GM19043 (cell line): ENCODE results near the gene GDF11.

ENCODE experiments used
- ATAC-seq: cut with Tn5 transposase; IDR thresholded peaks from one replicate; pipeline ENCODE4 v1.9.1; 2021; ENCODE audit warnings: low read depth; ENCODE audit not compliant: unreplicated experiment

Gene GDF11

DNA sequence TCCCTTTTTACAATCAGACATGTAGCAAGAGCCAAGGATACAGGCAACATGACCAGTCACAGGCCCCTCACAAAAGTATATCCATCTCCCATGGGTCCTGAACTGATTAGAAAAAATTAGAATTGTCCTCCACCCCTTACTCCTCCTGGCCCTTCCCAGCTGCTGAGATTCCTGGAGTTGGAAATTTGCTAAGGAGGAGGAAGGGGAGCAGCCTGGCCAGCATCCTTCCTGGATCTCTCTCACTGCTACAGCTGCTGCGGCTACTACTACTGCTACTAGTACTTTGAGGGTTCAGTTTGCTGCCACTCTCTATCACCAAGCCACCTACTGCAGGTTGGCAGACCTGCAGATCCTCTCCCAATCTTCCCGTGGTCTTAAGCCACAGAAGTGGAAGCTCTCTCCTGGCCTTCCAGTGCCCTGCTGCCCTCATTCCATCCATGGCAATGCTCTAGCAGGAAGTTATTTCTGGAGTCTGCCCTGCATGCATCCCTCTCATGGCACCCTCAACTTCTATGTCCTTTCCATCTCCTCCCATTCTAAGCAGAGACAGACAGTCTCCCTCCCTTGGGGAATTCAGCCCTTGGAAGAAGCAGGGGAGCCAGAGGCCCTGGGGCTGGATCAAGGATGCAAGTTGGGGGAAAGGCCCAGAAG, 36.2 kb upstream of the GDF11 start:
- no peak for ATAC-seq

DNA sequence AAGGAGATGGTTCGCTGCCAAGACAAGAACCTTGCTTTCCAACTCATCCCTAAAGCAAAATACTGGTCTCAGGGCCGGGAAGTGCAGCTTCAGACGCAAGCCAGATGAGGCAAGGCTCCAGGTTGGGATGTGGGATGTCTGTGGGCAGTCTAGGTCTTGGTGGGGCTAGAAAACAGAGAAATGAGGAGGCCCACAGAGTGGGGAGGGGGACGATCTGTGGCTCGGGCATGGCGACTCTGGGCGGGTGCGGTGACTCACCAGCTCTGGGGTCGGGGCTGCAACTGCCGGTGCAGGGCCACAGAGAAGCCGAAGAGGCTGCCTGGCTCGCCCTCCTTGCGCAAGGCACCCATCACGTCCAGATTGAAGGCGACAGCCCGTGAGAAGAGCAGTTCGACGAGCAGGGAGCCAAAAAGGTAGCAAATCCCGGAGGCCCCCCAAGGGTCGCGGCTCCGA, 35.7 kb upstream of the GDF11 start:
- ATAC-seq = no peak

DNA sequence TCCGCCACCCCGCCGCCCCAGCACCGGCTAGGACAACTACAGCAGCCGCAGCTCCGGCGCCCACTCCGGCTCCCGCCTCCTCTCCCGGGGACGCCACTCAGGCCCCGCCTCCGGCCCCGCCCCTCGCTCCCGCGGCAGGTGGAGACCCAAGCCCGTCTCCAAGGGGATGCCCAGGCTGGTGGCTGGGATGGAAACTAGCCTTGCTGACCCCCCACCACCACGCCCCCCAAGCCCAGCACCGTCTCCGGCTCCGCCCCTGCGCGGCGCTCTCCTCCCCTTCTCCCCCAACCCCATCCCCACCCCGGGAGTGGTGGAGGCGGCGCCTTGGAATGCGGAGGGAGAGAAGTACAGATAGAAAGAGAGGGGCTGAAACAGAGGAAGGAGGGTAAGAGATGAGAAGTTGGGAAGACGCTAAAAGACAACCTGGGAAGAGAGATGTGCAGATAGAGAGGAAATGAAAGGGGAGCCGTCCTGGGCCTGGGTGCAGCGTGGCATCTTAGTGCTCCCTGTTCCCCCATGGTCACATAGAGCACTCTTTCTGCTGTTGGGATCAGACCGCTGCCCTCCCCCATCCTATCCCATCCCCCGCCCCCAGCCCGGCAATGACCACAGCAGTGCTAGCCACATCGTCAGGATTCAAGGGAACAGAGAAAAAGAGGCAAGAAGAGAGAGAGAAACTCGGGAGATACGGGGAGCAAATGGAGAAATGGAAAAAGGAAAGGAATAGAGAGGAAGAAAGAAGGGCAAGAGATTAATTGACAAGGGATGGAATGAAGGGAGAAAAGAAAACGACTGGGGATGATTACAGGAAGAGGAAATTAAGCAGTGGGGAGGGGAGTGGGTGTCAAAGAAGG, 34.9 kb upstream of the GDF11 start, which contains the start of gene ITGA7:
TSS of gene ITGA7 (minus strand) at position 64 of the 854 bp plus-strand sequence. CDS start 222 bp downstream, outside the sequence.
- ATAC-seq = peak; percentile 58

DNA sequence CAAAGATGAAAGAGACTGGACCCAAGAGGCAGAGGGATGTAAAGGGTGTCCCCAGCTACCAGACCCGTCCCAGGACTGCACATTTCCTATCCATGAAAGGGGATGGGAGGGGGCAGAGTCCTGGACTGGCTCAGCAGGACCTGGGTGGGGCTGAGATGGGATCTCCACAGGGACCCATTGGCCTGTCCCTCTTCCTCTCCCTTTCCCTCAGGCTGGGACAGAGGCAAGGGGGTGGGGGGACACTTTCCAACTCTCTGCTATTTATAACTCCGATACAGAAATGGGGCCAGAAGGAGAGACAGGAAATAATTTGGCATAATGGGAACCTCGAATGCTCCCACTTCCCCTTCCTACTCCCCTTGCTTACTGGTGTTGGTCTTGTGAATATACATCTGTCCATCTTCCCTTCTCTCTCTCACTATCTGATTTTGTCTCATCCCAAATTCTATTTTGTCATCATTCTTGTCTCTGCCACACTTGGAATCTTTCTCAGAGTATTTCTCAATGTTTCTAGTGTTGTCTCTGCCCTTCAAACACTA, 34.2 kb upstream of the GDF11 start:
- ATAC-seq = no peak

- ATAC-seq = no peak
Measured at GRCh38 chr12:55711786-55712553, 31.0 kb upstream of the GDF11 start.

- ATAC-seq = no peak
Measured at GRCh38 chr12:55712700-55713415, 30.1 kb upstream of the GDF11 start.

DNA sequence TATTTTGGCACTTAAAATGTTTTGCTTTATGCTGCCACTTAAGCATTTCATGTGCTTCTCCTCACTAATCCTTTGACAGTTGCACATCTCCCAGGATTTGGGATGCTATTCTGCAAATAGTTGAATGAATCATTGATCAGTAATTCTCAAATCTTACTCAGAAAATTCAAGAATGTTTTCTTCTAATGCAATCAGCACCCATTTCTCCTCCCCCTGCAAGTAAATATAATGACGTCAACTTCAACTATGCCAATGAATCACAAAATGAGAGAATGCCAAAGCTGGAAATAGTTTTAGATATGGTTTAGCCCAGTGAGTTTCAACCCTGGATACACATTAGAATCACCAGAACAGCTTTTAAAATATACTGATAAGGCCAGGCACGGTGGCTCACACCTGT, 29.2 kb upstream of the GDF11 start:
- no peak for ATAC-seq

DNA sequence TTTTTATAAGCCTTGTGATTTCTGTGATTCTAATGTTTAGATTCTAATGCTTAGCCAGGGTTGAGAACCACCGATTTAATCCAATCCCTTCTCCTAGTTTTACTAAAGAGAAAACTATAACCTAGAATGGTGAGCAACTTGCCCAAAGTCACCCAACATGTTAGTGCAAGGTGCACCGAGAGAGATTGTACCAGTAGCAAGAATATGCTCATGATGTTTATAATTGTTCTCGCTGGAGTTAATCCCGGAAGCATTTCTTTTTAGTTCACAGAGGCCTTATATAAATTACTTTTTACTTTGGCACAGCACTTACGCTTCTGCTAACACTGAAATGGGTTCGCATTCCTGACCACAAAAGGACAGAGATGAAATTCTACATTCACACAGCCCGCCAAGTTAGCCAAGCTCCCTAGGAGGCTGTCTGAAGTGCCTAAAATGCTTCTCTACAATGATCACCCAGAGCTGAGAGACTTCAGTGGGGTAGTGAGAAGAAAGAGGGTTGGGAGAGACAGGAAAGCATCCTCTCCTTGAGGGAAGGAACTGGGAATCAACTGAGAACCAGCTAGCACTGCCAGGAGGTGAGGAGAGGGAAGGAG, 27.7 kb upstream of the GDF11 start:
- no peak for ATAC-seq

DNA sequence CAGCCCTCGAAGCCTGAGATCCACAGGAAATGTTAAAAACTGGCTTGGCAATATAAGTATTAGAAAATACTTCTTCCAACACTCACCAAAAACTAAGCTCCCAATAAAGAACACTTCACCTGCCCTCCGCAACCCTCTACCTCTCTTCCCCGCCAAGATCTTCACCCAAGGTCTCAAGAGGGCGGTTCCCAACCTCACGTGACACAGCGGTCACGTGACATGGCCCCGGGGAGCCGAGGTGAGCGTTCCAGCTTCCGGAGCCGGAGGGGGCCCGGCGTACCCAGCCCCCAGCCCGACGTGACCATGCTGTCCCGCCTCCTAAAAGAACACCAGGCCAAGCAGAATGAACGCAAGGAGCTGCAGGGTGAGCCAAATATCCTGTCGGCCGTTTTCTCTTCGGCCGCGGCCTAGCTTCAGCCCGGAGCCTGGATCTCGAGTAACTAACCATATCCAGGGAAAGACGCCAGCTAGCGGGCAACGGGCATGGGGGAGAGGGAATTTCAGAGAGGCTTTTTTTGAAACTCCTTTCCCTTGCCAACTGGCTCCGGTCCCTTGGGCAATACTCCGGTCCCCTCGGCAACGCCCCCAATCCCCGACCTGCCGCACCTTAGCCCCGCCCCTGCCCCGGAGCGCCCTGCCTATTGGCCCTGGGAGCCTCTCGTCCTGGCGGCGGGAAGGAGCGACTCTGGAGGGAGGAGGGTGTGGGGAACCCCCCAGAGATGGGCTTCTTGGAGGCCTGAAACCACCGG, 26.9 kb upstream of the GDF11 start, which contains the start of gene BLOC1S1:
TSS of gene BLOC1S1 (plus strand) at position 214 of the 749 bp plus-strand sequence. CDS start at position 220, 6 bp downstream.
- peak; percentile 88 for ATAC-seq

DNA sequence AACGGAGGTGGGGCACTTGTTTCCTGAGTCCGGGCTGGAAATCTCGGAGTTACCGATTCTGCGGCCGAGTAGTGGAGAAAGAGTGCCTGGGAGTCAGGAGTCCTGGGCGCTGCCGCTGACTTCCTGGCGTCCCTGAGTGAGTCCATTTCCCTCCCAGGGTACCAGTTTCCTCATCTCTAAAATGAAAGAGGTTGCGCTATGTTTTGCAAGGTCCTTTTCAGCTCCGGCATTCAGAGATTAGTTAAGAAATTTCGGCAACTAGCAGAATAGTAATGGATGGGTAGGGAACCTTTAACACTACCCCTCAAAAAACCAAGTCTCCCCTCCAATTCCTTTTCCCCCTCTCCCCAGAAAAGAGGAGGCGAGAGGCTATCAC, 26.4 kb upstream of the GDF11 start:
- ATAC-seq = no peak

- ATAC-seq = no peak
Measured at GRCh38 chr12:55717011-55718007, 25.6 kb upstream of the GDF11 start.

DNA sequence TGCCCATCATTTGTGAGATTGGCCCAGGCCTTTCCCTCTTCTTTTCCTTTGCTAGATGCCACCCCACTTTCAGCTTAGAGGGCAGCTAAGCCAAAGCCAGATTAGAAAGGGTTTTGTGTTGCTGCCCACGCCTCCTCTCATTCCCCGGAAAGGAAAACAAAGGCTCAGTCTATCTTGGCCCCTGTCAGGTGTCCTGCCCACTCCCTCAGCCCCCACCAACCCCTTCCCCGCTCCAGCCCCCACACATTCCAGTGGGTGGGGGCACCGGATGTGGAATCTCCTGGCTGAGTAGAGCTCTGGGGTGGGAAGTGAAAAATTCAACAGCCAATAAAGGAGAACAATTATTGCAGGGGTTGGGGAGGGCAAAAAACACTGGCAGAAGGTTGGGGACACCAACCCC, 24.9 kb upstream of the GDF11 start:
- ATAC-seq = no peak

DNA sequence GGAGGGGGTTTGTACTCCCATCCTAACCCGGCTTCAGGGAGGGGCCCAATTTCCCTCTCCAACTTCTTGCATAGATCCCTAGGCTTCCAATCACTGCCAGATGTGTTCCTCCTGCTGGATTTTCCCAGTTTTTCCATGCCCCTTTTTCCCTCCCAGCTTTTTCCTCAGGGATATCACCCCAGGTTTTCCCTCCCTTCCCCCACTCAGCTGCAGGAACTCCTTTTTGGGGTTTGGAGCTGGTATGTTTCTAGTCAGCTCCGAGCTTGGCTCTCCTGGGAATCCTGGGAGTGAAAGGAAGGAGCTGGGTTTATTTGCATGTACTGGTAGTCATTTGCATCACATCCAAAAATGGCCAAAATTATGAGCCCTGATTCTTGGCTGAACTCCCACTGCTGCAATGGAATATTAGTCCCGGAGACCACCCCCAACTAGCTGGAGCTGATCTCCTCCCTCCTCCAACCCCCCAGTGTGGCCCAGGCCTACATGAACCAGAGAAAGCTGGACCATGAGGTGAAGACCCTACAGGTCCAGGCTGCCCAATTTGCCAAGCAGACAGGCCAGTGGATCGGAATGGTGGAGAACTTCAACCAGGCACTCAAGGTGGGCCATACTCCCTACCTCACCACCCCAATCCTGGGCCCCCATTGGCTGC, 24.2 kb upstream of the GDF11 start:
- ATAC-seq = no peak

DNA sequence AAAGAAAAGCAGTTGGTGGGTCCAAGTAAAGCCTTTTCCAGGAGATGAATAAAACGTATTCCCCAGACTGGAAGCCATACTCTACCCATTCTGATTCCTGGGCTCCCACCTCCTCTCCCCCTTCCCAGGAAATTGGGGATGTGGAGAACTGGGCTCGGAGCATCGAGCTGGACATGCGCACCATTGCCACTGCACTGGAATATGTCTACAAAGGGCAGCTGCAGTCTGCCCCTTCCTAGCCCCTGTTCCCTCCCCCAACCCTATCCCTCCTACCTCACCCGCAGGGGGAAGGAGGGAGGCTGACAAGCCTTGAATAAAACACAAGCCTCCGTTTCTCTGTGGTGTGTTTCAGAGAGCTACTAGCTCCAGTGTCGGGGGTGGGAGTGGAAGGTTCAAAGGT, 23.6 kb upstream of the GDF11 start:
- no peak for ATAC-seq

- no peak for ATAC-seq
Measured at GRCh38 chr12:55720071-55720564, 22.8 kb upstream of the GDF11 start, which contains the start of gene RDH5. TSS of gene RDH5 (plus strand) at chr12:55720393. CDS start at chr12:55721185, 792 bp downstream.

DNA sequence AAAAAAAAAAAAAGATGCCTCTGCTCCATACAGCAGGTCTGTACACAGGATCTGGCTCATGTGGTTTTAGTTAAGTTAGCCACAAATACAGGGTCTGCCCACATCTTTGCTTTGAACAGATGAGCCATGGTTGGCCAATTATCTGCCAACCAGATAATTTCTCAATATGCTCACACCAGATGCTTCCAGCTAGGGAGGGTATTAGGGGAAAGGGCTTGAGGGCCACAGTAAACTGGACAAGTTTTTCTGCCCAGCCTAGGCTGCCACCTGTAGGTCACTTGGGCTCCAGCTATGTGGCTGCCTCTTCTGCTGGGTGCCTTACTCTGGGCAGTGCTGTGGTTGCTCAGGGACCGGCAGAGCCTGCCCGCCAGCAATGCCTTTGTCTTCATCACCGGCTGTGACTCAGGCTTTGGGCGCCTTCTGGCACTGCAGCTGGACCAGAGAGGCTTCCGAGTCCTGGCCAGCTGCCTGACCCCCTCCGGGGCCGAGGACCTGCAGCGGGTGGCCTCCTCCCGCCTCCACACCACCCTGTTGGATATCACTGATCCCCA, 22.0 kb upstream of the GDF11 start:
- no peak for ATAC-seq
